Limb (tissue), 2 donors: ENCODE data around the gene C16orf74.
A peak's percentile ranks its signal among the peaks of the same experiment; 100 is the strongest.

Experiments used
- DNase-seq, 2 donors: peaks; one replicate each; pipeline ENCODE4 v3.0.0-alpha.2; 2016; ENCODE audit errors: extremely low spot score in 2 of 2

The C16orf74 gene

GRCh38 chr16:85696781-85697180 is 54.1 kb downstream of the C16orf74 start:
- no peak for DNase-seq

DNA sequence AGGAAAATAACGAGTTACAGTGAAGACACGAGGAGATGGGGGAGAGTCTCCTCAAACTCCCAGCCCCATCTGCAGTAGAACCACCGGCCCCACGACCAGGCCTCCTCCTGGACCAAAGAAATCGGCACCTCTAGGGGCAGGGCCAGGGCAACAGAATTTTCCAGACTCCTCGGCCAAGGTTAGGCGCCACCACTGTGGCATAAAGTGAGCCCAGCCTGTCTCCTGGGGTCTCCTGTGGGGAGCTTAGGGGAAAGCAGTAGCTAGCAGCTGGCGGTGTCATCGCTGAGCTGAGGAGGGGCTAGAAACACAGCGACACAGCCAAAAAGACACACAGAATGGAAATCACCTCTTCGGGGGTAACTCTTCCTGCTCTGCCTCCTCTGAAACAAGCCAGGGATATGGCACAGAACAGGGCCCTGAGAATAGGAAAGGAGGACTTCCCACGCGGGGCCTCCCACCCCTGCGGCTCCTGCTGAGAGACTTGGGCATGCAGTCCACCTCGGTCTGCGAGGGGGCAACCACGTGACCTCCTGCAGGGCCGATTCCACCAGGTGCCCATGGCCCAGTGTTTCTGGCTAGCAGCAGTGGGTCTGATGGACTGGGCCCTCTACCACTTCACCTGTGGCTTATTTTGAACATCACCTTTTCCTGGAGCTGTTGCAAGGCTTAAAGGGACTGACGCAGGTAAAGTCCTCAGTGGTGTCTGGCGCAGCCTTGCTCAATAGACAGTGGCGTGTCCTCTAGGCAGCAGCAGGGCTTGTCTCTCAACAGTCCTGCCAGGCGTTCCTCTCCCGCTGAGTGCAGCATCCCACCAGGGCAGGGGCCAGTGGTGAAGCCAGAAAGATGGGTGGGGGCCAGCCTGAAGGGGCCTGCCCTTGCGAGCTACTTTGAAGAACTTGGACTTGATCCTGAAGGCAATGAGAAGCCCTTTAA is 55.4 kb downstream of the C16orf74 start:
- DNase-seq, result no peak

DNA sequence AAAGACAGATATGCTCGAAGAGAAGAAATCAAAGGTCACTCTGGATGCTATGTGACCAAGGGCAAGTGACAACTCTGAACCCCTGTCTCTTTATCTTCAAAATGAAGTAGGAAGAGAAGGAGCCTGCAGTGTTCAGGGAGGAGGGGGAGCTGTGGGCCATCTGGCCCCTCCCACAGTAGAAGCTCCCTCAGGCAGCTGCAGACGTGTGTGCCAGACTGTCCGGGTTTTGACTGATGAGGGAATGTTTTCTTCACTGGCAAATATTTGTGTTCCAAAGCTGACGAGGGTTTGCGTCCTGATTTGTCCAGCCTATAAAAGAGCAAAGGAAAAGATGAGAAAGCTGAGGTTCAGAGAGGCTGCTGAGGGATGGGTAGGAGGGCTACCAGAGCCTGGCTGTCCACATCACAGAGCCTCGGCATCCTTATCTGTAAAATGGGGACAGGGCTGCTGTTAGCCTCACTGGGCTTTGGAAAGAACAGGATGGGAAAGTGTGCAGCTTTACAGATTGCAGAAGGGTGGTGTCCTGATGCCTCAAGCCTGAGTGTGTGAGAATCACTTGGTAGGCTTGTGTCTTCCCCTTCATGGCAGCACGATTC is 60.3 kb downstream of the C16orf74 start:
- peak in 1 of 2 donors; percentile 19 for DNase-seq

- no peak for DNase-seq
Measured at GRCh38 chr16:85689950-85690320, 61.0 kb downstream of the C16orf74 start.

GRCh38 chr16:85689285-85689949 is 61.5 kb downstream of the C16orf74 start:
- no peak for DNase-seq

- peak; percentile 92 to 95 for DNase-seq
Measured at GRCh38 chr16:85688586-85689284, 62.2 kb downstream of the C16orf74 start, which contains the start of gene GINS2. GINS2 (minus strand) TSS chr16:85688954; CDS start chr16:85688898, 56 bp downstream.

- DNase-seq, result no peak
Measured at GRCh38 chr16:85687651-85688471, 63.0 kb downstream of the C16orf74 start.

- DNase-seq, result no peak
Measured at GRCh38 chr16:85686912-85687591, 63.8 kb downstream of the C16orf74 start.

DNA sequence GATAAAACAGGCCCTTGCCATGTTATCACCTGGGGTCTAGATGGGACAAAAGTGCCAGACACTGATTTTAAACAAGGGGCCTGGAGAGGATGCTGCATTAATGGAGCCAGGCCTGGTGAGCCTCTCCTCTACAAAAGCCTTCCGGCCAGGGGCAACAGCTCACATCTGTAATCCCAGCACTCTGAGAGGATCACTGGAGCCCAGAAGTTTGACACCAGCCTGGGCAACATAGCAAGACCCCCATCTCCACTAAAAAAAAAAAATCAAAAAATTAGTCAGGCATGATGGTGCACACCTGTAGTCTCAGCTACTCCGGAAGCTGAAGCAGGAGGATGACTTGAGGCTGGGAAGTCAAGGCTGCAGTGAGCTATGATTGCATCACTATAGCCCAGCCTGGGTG is 65.6 kb downstream of the C16orf74 start:
- no peak for DNase-seq

- DNase-seq, result no peak
Measured at GRCh38 chr16:85683363-85683762, 67.5 kb downstream of the C16orf74 start.

DNA sequence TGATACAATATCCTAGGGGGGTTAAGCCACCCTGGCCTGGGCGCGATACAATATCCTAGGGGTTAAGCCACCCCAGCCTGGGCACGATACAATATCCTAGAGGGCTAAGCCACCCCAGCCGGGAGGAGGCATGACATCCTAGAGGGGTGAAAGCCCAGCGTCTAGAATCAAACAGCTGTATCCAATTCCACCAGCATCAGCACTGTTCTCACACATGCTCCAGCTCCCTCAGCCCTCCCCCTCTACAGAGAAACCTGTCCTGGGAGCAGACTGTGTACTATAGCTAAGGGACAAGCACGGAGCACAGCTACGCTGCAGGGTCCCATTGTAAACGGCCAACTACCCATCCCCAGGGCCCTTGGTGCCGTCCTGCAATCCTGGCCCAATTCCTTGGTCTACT is 68.4 kb downstream of the C16orf74 start:
- no peak for DNase-seq

DNA sequence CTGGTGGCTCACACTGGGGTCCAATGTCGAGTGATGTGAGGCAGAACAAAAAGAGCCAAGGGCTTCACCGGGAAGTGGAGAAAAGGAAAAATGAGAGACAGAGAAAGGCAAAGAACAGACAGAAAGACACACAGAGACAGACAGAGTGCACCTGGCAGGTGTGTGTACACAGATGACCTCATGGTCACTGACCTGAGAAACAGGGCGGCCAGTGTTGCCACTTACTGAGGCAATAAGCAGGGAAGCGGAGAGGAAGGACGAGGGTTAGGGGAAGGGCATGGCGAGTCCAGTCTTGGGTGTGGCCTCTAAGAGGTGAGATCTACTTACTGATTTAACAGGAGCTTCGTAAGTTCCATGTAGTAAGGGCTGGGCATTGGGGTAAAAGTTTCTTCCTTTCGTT is 69.6 kb downstream of the C16orf74 start:
- no peak for DNase-seq

- DNase-seq, result no peak
Measured at GRCh38 chr16:85680352-85680944, 70.4 kb downstream of the C16orf74 start.

- no peak for DNase-seq
Measured at GRCh38 chr16:85679870-85680269, 71.0 kb downstream of the C16orf74 start.

DNA sequence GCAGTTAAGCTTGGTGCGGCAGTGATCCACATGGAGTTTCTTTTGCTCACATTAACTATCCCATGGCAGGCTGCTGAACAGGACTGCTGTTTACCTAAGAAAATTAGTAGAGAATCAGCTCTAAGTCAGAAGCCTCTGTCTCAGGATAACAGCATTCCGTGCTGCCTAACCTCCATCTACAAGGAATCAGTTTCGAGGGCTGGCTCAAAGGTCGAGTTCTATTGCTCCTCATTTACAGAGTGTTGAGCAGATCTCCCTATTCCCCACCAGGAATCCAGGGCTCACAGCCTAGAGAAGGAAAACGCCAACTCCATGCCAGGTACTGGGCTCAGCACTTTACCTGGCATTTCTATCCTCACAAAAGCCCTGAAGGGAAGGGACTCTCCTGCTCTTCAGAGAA is 72.1 kb downstream of the C16orf74 start:
- DNase-seq, result no peak

- no peak for DNase-seq
Measured at GRCh38 chr16:85678016-85678415, 72.9 kb downstream of the C16orf74 start.

DNA sequence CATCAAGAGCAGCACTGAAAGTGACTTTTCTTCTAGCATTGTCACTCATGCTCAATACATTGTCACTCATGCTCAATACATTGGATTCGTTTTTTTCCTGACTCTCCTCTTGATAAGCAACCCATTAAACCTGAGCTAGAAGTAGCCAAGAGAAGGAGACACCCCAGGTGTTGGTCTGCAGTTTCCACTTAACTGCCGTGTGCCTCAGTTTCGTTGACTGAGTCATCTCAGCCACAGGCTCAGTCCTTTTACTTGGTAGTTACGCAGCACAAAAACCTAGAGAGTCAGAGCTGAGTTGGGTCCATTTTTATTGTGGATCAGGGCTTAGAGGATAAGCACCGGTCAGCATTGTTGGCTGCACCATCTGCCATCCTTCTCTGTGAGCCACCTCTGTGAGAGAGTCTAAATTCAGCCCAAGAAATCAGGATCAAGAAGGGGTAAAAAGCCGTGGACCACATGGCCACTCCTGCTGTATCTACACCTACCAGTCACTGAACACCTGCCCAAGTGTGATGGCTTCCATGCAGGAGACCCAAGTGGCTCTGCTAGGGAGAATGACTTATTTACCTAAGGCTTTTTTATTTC is 73.4 kb downstream of the C16orf74 start:
- DNase-seq, result no peak

DNA sequence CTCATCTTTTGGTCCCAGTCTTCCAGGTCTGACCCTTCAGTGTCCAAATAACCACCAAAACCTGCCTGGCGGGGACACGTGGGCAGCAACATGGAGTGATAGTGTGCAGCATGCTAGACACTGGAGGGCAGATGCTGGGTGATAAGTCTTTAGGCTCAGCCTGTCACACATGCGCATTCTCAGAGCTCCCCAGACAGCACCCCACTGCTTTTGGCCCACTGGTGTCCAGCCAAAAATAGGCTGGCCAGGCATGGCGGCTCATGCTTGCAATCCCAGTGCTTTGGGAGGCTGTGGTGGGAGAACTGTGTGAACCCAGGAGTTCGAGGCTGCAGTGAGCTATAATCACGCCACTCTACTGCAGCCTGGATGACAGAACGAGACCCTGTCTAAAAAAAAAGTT is 74.4 kb downstream of the C16orf74 start:
- DNase-seq, result no peak

DNA sequence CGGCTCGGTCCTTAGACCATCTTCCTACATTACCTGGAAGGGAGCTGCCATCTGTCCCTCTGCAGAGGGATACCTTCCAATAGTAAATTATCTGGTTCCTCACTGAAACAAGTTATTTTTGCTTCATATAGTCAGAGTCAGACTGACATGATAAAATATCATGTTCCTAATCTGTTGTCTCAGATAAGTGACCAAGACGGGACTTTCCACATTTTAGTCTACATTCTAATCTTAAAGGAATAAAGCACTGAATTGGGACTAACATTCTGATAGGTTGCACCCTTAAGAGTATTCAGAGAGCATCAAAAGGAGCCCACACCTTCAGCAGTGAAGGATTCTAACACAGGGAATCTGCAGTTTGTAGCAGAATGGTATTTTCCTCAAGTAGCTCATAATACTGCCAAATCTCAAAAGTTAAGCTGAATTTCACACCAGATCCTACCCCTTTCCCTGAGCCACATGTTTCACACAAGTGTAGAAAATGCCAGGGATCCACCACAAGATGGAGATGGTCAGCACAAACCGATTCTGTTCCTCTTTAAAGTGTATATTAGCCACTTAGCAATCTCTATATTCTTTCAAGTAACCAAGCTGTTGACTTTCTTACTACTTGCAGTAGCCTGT is 75.5 kb downstream of the C16orf74 start:
- DNase-seq, result no peak
